WTC11 (cell line): Measurements from ENCODE around the gene CCDC112.

Source experiments
- AFF4 ChIP-seq: sonication (generic); formaldehyde crosslinking; IDR thresholded peaks from 2 replicates; pipeline ENCODE4 v1.8.1; 2023; ENCODE audit warnings: mild to moderate bottlenecking, missing genetic modification reagents, borderline replicate concordance
- CBFB ChIP-seq: sonication (generic); formaldehyde crosslinking; IDR thresholded peaks from 2 replicates; pipeline ENCODE4 v1.8.1; 2022; ENCODE audit warnings: mild to moderate bottlenecking, low read depth, missing genetic modification reagents
- CTCF ChIP-seq: fragments of 200-600 bp; IDR thresholded peaks from 2 replicates; pipeline ENCODE4 v1.8.0; 2022; ENCODE audit warnings: antibody characterized with exemption
- EMX1 ChIP-seq: fragments of 250-450 bp; sonication (Bioruptor Pico); IDR thresholded peaks from 2 replicates; pipeline ENCODE4 v1.8.0; 2021; ENCODE audit warnings: mild to moderate bottlenecking
- FOXJ3 ChIP-seq: sonication (generic); formaldehyde crosslinking; IDR thresholded peaks from 2 replicates; pipeline ENCODE4 v1.9.0; 2021; ENCODE audit warnings: missing genetic modification reagents, mild to moderate bottlenecking, borderline replicate concordance
- FOXK1 ChIP-seq: sonication (generic); formaldehyde crosslinking; IDR thresholded peaks from 2 replicates; pipeline ENCODE4 v1.8.0; 2022; ENCODE audit warnings: mild to moderate bottlenecking, moderate library complexity, missing genetic modification reagents
- FOXP1 ChIP-seq: sonication (generic); formaldehyde crosslinking; IDR thresholded peaks from 2 replicates; pipeline ENCODE4 v1.8.0; 2022; ENCODE audit warnings: missing genetic modification reagents, mild to moderate bottlenecking, moderate library complexity, borderline replicate concordance
- MAX ChIP-seq: sonication (generic); formaldehyde crosslinking; IDR thresholded peaks from 2 replicates; pipeline ENCODE4 v1.8.0; 2022; ENCODE audit warnings: mild to moderate bottlenecking, missing genetic modification reagents
- NFE2L1 ChIP-seq: sonication (generic); formaldehyde crosslinking; IDR thresholded peaks from 2 replicates; pipeline ENCODE4 v1.8.1; 2023; ENCODE audit warnings: missing genetic modification reagents
- NR3C1 ChIP-seq: sonication (generic); formaldehyde crosslinking; conservative IDR thresholded peaks from 2 replicates; pipeline ENCODE4 v1.8.1; 2023; ENCODE audit warnings: low read depth, mild to moderate bottlenecking, missing genetic modification reagents
- USF1 ChIP-seq: sonication (generic); formaldehyde crosslinking; IDR thresholded peaks from 2 replicates; pipeline ENCODE4 v1.8.0; 2022; ENCODE audit warnings: mild to moderate bottlenecking, missing genetic modification reagents

GRCh38 chr5:115257981-115258380 is 38.5 kb downstream of the CCDC112 start:
- TF ChIP-seq USF1 (no peak), FOXP1 (no peak), CTCF (no peak), EMX1 (CRISPR knock-in tag) (no peak), FOXJ3 (CRISPR knock-in tag) (no peak), NFE2L1 (no peak), MAX (no peak), FOXK1 (CRISPR knock-in tag) (no peak), NR3C1 (no peak), AFF4 (CRISPR knock-in tag) (no peak), CBFB (CRISPR knock-in tag) (no peak)
